SU-DHL-6 (cell line): ENCODE data around the gene AMDHD2.
"Not testable (repeated sequence)": the region's sequence is repeated elsewhere in the genome, so short reads cannot be mapped to it uniquely, and the experiment has no call there.

Experiments
- CTCF ChIP-seq: fragments of 200-600 bp; sonication (generic); IDR thresholded peaks from one replicate; pipeline ENCODE4 v1.5.1; 2017; ENCODE audit warnings: antibody characterized with exemption, mild to moderate bottlenecking, low read length, moderate library complexity; ENCODE audit not compliant: insufficient read depth, poor library complexity, severe bottlenecking
- EZH2phosphoT487 ChIP-seq: fragments of 200-600 bp; sonication (generic), shearing (Covaris generic); conservative IDR thresholded peaks from 2 replicates; pipeline ENCODE4 v1.6.1; 2018; ENCODE audit warnings: mild to moderate bottlenecking, antibody characterized with exemption, low read length, moderate library complexity, mixed read lengths

GRCh38 chr16:2567506-2567905 is 47.3 kb downstream of the AMDHD2 start:
- TF ChIP-seq CTCF, EZH2phosphoT487: not testable (repeated sequence)
